ENCODE measurements around the gene TKT.
A peak's percentile ranks its signal among the peaks of the same experiment; 100 is the strongest.
"Not testable (repeated sequence)": the region's sequence is repeated elsewhere in the genome, so short reads cannot be mapped to it uniquely, and the experiment has no call there.

TKT gene, protein sequence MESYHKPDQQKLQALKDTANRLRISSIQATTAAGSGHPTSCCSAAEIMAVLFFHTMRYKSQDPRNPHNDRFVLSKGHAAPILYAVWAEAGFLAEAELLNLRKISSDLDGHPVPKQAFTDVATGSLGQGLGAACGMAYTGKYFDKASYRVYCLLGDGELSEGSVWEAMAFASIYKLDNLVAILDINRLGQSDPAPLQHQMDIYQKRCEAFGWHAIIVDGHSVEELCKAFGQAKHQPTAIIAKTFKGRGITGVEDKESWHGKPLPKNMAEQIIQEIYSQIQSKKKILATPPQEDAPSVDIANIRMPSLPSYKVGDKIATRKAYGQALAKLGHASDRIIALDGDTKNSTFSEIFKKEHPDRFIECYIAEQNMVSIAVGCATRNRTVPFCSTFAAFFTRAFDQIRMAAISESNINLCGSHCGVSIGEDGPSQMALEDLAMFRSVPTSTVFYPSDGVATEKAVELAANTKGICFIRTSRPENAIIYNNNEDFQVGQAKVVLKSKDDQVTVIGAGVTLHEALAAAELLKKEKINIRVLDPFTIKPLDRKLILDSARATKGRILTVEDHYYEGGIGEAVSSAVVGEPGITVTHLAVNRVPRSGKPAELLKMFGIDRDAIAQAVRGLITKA

DNA sequence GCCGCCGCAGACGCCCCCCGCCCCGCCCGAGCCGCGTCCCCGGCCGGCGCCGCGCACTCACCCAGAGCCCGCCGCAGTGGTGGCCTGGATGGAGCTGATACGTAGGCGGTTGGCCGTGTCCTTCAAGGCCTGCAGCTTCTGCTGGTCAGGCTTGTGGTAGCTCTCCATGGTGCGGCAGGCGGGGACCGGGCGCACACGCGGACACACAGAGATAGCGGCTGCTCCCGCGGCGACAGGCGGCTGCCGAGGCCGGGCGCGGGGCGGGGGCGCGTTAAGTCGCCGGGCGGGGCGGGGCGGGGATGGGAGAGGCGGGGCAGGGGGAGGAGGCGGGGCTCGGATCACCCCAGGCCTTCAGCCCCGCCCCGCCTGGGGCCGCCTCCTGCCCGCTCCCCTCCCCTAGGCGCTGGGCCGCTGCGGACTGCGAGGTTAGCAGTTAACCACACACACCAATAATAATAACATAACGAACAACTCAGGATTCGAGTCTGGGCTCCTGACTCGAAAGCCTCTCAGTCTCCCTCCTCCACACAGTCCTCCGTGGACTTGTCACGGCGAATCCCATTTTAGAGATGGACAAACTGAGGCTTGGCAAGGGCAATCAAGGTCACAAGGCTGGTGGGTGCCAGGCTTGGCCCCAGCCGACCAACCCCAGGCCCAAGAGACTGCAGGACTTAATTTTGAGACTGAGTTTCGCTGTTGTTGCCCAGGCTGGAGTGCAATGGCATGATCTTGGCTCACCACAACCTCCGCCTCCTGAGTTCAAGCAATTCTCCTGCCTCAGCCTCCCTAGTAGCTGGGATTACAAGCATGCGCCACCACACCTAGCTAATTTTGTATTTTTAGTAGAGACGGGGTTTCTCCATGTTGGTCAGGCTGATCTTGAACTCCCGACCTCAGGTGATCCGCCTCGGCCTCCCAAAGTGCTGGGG, at the start of gene TKT:
TSS of gene TKT (minus strand) at position 248 of the 929 bp plus-strand sequence. CDS start at position 168, 80 bp downstream.
- DNase-seq (ENCODE audit: extremely low spot score): peak; percentile 98
- ChIA-PET POLR2A (no interaction called here), CTCF (no interaction called here)
- TF ChIP-seq SUZ12 (IDR thresholded peaks at IDR 0.05) (no peak), FOXA1 (IDR thresholded peaks at IDR 0.05) (no peak), ARNT (IDR thresholded peaks at IDR 0.05) (no peak), CTBP1 (IDR thresholded peaks at IDR 0.05; ENCODE audit: borderline replicate concordance) (peak; percentile 49), HDGF (IDR thresholded peaks at IDR 0.05; ENCODE audit: borderline replicate concordance) (no peak)

DNA sequence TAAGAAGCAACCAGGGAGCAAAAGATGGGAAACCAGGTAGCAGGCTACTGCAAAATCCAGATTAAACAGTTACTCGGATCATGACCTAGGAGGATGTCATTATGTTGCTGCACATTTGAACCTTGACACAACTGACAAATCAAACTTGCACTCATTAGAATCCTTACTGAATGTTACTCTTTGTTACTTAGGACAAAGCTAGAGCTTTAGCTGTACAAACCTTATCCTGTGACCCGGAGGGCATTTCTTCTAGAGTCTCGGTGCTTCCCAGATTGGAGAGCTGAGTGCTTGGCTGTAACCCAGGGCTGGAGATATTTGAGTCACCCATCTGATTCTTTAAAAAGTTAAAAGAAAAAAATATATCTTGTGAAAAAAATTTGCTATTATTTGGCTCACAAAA, 48.1 kb upstream of the TKT start:
- POLR2A ChIA-PET: no interaction called here
- CTCF ChIA-PET: interaction anchor here (0.6 kb wide), 1 partner anchor 41 kb away, joined by 4 read pairs; no protein-coding TSS in a partner anchor

DNA sequence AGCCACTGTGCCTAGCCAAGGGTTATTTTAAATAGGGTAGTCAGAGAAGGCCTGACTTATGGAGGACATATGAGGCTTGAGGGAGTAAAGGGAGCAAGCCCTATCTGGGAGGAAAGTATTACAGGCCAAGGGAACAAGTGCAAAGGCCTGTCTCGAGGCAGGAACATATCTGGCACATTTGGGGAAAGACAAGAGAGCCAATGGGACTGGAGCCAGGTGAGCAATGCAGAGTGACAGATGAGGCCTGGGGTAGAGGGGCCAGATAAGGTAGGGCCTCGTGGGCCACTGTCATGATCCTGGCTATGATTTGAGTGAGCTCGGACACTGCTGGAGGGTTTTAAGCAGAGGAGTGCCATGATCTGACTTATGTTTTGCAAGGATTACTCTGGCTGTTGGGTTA, 47.7 kb upstream of the TKT start:
- ChIA-PET POLR2A (no interaction called here), CTCF (no interaction called here)
- TF ChIP-seq SUZ12 (IDR thresholded peaks at IDR 0.05): no peak
- no peak for TF ChIP-seq TARDBP (IDR thresholded peaks at IDR 0.05)
- TF ChIP-seq FOXK2 (IDR thresholded peaks at IDR 0.05): no peak
- DNase-seq (ENCODE audit: extremely low spot score): no peak

More for the DNA sequence above, 48.1 kb upstream of the TKT start:
- no peak for TF ChIP-seq ARNT (IDR thresholded peaks at IDR 0.05)
- TF ChIP-seq FOXK2 (IDR thresholded peaks at IDR 0.05): no peak
- TF ChIP-seq SUZ12 (IDR thresholded peaks at IDR 0.05): no peak
- TF ChIP-seq LEF1 (IDR thresholded peaks at IDR 0.05; ENCODE audit: borderline replicate concordance): no peak
- TF ChIP-seq FOXA1 (IDR thresholded peaks at IDR 0.05): no peak
- no peak for TF ChIP-seq NFRKB (IDR thresholded peaks at IDR 0.05)
- TF ChIP-seq TARDBP (IDR thresholded peaks at IDR 0.05): no peak
- no peak for TF ChIP-seq ZNF384 (IDR thresholded peaks at IDR 0.05)
- TF ChIP-seq L3MBTL2 (conservative IDR thresholded peaks at IDR 0.05): no peak
- TF ChIP-seq SP1 (IDR thresholded peaks at IDR 0.05): no peak
- no peak for TF ChIP-seq ELF4 (IDR thresholded peaks at IDR 0.05)
- no peak for TF ChIP-seq FOXM1 (IDR thresholded peaks at IDR 0.05; ENCODE audit: borderline replicate concordance)
- no peak for TF ChIP-seq CTBP1 (IDR thresholded peaks at IDR 0.05; ENCODE audit: borderline replicate concordance)
- no peak for TF ChIP-seq BHLHE40 (IDR thresholded peaks at IDR 0.05; ENCODE audit: borderline replicate concordance)
- no peak for TF ChIP-seq HDGF (IDR thresholded peaks at IDR 0.05; ENCODE audit: borderline replicate concordance)
- TF ChIP-seq, protein P1, sequence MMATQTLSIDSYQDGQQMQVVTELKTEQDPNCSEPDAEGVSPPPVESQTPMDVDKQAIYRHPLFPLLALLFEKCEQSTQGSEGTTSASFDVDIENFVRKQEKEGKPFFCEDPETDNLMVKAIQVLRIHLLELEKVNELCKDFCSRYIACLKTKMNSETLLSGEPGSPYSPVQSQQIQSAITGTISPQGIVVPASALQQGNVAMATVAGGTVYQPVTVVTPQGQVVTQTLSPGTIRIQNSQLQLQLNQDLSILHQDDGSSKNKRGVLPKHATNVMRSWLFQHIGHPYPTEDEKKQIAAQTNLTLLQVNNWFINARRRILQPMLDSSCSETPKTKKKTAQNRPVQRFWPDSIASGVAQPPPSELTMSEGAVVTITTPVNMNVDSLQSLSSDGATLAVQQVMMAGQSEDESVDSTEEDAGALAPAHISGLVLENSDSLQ (IDR thresholded peaks at IDR 0.05): no peak
- DNase-seq (ENCODE audit: extremely low spot score): no peak

DNA sequence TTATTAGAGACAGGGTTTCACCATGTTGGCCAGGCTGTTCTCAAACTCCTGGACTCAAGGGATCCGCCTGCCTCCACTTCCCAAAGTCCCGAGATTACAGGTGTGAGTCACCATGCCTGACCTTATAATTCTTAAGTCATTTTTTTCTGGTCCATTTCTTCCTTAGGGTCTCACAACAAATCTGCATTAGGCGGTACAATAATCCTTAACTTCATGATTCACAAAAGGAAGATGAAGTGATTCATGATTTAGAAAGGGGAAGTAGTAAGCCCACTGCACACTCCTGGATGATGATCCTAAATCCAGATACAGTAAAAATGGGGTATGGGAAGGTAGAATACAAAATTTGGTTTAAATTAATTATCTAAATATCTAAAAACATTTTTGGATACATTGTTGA, 45.0 kb upstream of the TKT start:
- DNase-seq (ENCODE audit: extremely low spot score): no peak
- ChIA-PET POLR2A (no interaction called here), CTCF (interaction anchor here (0.7 kb wide), 1 partner anchor 245 kb away, joined by 3 read pairs; no protein-coding TSS in a partner anchor)
- TF ChIP-seq ZNF384 (IDR thresholded peaks at IDR 0.05): no peak
- TF ChIP-seq, protein P1 (IDR thresholded peaks at IDR 0.05): no peak
- TF ChIP-seq L3MBTL2 (conservative IDR thresholded peaks at IDR 0.05): no peak
- TF ChIP-seq HDGF (IDR thresholded peaks at IDR 0.05; ENCODE audit: borderline replicate concordance): no peak
- TF ChIP-seq BHLHE40 (IDR thresholded peaks at IDR 0.05; ENCODE audit: borderline replicate concordance): no peak
- no peak for TF ChIP-seq TARDBP (IDR thresholded peaks at IDR 0.05)
- TF ChIP-seq FOXM1 (IDR thresholded peaks at IDR 0.05; ENCODE audit: borderline replicate concordance): no peak
- TF ChIP-seq ARNT (IDR thresholded peaks at IDR 0.05): no peak
- no peak for TF ChIP-seq CTBP1 (IDR thresholded peaks at IDR 0.05; ENCODE audit: borderline replicate concordance)
- TF ChIP-seq FOXK2 (IDR thresholded peaks at IDR 0.05): no peak
- no peak for TF ChIP-seq ELF4 (IDR thresholded peaks at IDR 0.05)
- no peak for TF ChIP-seq SUZ12 (IDR thresholded peaks at IDR 0.05)
- TF ChIP-seq SP1 (IDR thresholded peaks at IDR 0.05): no peak

DNA sequence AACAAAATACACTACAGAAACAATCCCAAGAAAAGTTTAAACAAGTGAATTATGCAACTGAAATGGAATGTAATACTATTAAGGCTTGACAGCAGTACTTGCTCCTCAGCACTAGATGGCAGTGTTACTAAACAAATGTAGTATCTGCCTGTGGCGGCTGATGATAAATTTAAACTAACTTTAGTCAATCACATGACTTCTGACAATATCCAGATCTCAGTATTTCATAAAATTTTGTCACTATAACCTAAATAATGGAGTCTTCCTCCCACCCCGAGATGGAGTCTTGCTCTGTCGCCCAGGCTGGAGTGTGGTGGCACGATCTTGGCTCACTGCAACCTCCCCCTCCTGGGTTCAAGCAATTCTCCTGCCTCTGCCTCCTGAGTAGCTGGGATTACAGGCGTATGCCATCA, 43.8 kb upstream of the TKT start:
- POLR2A ChIA-PET: not testable (repeated sequence)
- TF ChIP-seq, protein P1 (IDR thresholded peaks at IDR 0.05): peak; percentile 60

DNA sequence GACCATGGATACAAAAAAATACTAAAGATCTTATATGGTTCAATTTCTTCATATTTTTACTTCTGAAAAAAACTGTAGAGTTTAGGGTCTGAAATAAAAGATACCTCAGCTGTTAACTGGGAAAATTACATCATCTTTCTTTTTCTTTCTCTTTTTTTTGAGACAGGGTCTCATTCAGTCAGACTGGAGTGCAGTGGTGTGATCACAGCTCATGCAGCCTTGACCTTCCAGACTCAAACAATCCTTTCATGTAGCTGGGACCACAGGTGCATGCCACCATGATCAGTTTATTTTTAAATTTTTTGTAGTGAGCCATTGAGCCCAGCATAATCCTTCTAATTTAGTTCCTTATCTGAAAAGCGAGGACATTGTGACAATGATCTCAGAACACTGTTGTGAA, 39.6 kb upstream of the TKT start:
- ChIA-PET POLR2A (no interaction called here), CTCF (no interaction called here)
- no peak for DNase-seq (ENCODE audit: extremely low spot score)
- TF ChIP-seq ARNT (IDR thresholded peaks at IDR 0.05): no peak
- TF ChIP-seq FOXM1 (IDR thresholded peaks at IDR 0.05; ENCODE audit: borderline replicate concordance): no peak
- TF ChIP-seq, protein P1 (IDR thresholded peaks at IDR 0.05): no peak
- TF ChIP-seq TARDBP (IDR thresholded peaks at IDR 0.05): no peak
- TF ChIP-seq L3MBTL2 (conservative IDR thresholded peaks at IDR 0.05): no peak
- TF ChIP-seq LEF1 (IDR thresholded peaks at IDR 0.05; ENCODE audit: borderline replicate concordance): no peak
- TF ChIP-seq SUZ12 (IDR thresholded peaks at IDR 0.05): no peak
- TF ChIP-seq FOXK2 (IDR thresholded peaks at IDR 0.05): no peak

More for the DNA sequence above, 43.8 kb upstream of the TKT start:
- CTCF ChIA-PET: interaction anchor here (0.7 kb wide), 1 partner anchor 45 kb away, joined by 5 read pairs; no protein-coding TSS in a partner anchor
- DNase-seq (ENCODE audit: extremely low spot score): peak; percentile 60
